ENCODE results near the gene CASP12.
"Not testable (repeated sequence)": the region's sequence is repeated elsewhere in the genome, so short reads cannot be mapped to it uniquely, and the experiment has no call there.

CASP12 gene

GRCh38 chr11:104897891-104898684, at the start of gene CASP12:
Gene CASP12, minus strand, starts transcription at chr11:104898460.
- no peak for DNase-seq

GRCh38 chr11:104946907-104947306, 48.6 kb upstream of the CASP12 start:
- DNase-seq: no peak

GRCh38 chr11:104944076-104944475, 45.8 kb upstream of the CASP12 start:
- DNase-seq: no peak

GRCh38 chr11:104943561-104943960, 45.3 kb upstream of the CASP12 start:
- DNase-seq: no peak

- no peak for DNase-seq
Measured at GRCh38 chr11:104934594-104934993, 36.3 kb upstream of the CASP12 start.

GRCh38 chr11:104934073-104934472, 35.8 kb upstream of the CASP12 start:
- not testable (repeated sequence) for DNase-seq

GRCh38 chr11:104928811-104929210, 30.6 kb upstream of the CASP12 start:
- no peak for DNase-seq

- DNase-seq: no peak
Measured at GRCh38 chr11:104926771-104927611, 28.7 kb upstream of the CASP12 start.

- no peak for DNase-seq
Measured at GRCh38 chr11:104925850-104926249, 27.6 kb upstream of the CASP12 start.

- DNase-seq: no peak
Measured at GRCh38 chr11:104918113-104918824, 20.0 kb upstream of the CASP12 start.

- DNase-seq: no peak
Measured at GRCh38 chr11:104917271-104918112, 19.2 kb upstream of the CASP12 start.

- no peak for DNase-seq
Measured at GRCh38 chr11:104916442-104916841, 18.2 kb upstream of the CASP12 start.

GRCh38 chr11:104912102-104912501, 13.8 kb upstream of the CASP12 start:
- DNase-seq: no peak

GRCh38 chr11:104908186-104908531, 9.9 kb upstream of the CASP12 start:
- no peak for DNase-seq

GRCh38 chr11:104907521-104908185, 9.4 kb upstream of the CASP12 start:
- DNase-seq: no peak

GRCh38 chr11:104905271-104905670, 7.0 kb upstream of the CASP12 start:
- no peak for DNase-seq

- DNase-seq: no peak
Measured at GRCh38 chr11:104899226-104899625, 966 bp upstream of the CASP12 start.

GRCh38 chr11:104898685-104899013, 389 bp upstream of the CASP12 start:
- DNase-seq: no peak

- no peak for DNase-seq
Measured at GRCh38 chr11:104895634-104896033, 2.6 kb downstream of the CASP12 start.

GRCh38 chr11:104893876-104894275, 4.4 kb downstream of the CASP12 start:
- DNase-seq: no peak
